A549 treated with RU486 at 1 μM for 4 hours (cell line): ENCODE measurements around the gene B3GNT2. TPM values are rescaled to one million over a fixed set of nuclear protein-coding genes. Genes with fewer than 3 reads are reported as not detected.

Experiments used
- total RNA-seq: library from RNA; stranded (reverse); fragments of 200-300 nt; extraction: Qiagen RNA extraction; gene quantifications from 5 replicates; pipeline ENCODE4 v1.2.3, GENCODE V29; 2022; ENCODE audit warnings: low read depth

The B3GNT2 gene, protein sequence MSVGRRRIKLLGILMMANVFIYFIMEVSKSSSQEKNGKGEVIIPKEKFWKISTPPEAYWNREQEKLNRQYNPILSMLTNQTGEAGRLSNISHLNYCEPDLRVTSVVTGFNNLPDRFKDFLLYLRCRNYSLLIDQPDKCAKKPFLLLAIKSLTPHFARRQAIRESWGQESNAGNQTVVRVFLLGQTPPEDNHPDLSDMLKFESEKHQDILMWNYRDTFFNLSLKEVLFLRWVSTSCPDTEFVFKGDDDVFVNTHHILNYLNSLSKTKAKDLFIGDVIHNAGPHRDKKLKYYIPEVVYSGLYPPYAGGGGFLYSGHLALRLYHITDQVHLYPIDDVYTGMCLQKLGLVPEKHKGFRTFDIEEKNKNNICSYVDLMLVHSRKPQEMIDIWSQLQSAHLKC
- 14.0 to 34.9 TPM (median 31.1 TPM) in 5 replicates for total RNA-seq

GRCh38 chr2:62195421-62196277 is at the start of gene B3GNT2:
B3GNT2 (plus strand) TSS chr2:62196115; CDS start chr2:62222221, 26,106 bp downstream.

